Trophoblast cell (in vitro differentiated cells and primary cell): ENCODE measurements around the gene CRIM1.
A peak's percentile ranks its signal among the peaks of the same experiment; 100 is the strongest.

ENCODE experiments used
- DNase-seq, 2 donors: peaks; one replicate each; pipeline ENCODE4 v3.0.0-alpha.2; 2016
- H2AFZ ChIP-seq: 2 replicates; pipeline ENCODE4 v1.6.1; 2013; ENCODE audit warnings: low read length, moderate library complexity, mild to moderate bottlenecking; ENCODE audit not compliant: insufficient read depth, poor library complexity
- H2AK5ac ChIP-seq: 2 replicates; pipeline ENCODE4 v1.6.1; 2013; ENCODE audit warnings: mild to moderate bottlenecking, low read length
- H2BK120ac ChIP-seq: 2 replicates; pipeline ENCODE4 v1.6.1; 2013; ENCODE audit warnings: low read length, mild to moderate bottlenecking, moderate library complexity; ENCODE audit not compliant: insufficient read depth, poor library complexity
- H2BK12ac ChIP-seq: 2 replicates; pipeline ENCODE4 v1.6.1; 2013; ENCODE audit warnings: mild to moderate bottlenecking, low read length, moderate library complexity
- H2BK5ac ChIP-seq: 2 replicates; pipeline ENCODE4 v1.6.1; 2013; ENCODE audit warnings: low read length, low read depth, moderate library complexity, mild to moderate bottlenecking; ENCODE audit not compliant: poor library complexity
- H3K14ac ChIP-seq: 2 replicates; pipeline ENCODE4 v1.6.1; 2013; ENCODE audit warnings: mild to moderate bottlenecking, low read length
- H3K18ac ChIP-seq: 2 replicates; pipeline ENCODE4 v1.6.1; 2013; ENCODE audit warnings: mild to moderate bottlenecking, low read length
- H3K23ac ChIP-seq: 2 replicates; pipeline ENCODE4 v1.6.1; 2013; ENCODE audit warnings: low read length
- H3K27ac ChIP-seq: 2 replicates; pipeline ENCODE4 v1.5.1; 2013; ENCODE audit warnings: low read depth, mild to moderate bottlenecking, inconsistent platforms, low read length, moderate library complexity
- H3K27me3 ChIP-seq: 2 replicates; pipeline ENCODE4 v1.6.1; 2013; ENCODE audit warnings: inconsistent platforms, mild to moderate bottlenecking, low read length, moderate library complexity; ENCODE audit not compliant: insufficient read depth
- H3K36me3 ChIP-seq, 2 experiments: 1 replicate in 1 of 2; 2 replicates in 1 of 2; pipeline ENCODE4 v1.6.1; 2013; ENCODE audit warnings: low read length in 2 of 2, mild to moderate bottlenecking in 2 of 2, moderate library complexity in 1 of 2; ENCODE audit not compliant: insufficient read depth in 2 of 2, control insufficient read depth in 1 of 2
- H3K4ac ChIP-seq: 2 replicates; pipeline ENCODE4 v1.6.1; 2013; ENCODE audit warnings: low read depth, mild to moderate bottlenecking, low read length, moderate library complexity
- H3K4me1 ChIP-seq, 2 experiments: 1 replicate in 1 of 2; 2 replicates in 1 of 2; pipeline ENCODE4 v1.6.1; 2013; ENCODE audit warnings: low read length in 2 of 2, mild to moderate bottlenecking in 2 of 2, moderate library complexity in 1 of 2; ENCODE audit not compliant: insufficient read depth in 2 of 2, control insufficient read depth in 1 of 2
- H3K4me2 ChIP-seq: 2 replicates; pipeline ENCODE4 v1.6.1; 2013; ENCODE audit warnings: inconsistent platforms, mild to moderate bottlenecking, low read length, moderate library complexity
- H3K4me3 ChIP-seq: 2 replicates; pipeline ENCODE4 v1.5.1; 2013; ENCODE audit warnings: mild to moderate bottlenecking, low read depth, low read length, inconsistent platforms
- H3K79me1 ChIP-seq: one replicate; pipeline ENCODE4 v1.6.1; 2013; ENCODE audit warnings: low read length
- H3K79me2 ChIP-seq: 2 replicates; pipeline ENCODE4 v1.6.1; 2013; ENCODE audit warnings: low read length, mild to moderate bottlenecking; ENCODE audit not compliant: control insufficient read depth, insufficient read depth, poor library complexity
- H3K9ac ChIP-seq: 2 replicates; pipeline ENCODE4 v1.6.1; 2013; ENCODE audit warnings: mild to moderate bottlenecking, low read length
- H3K9me3 ChIP-seq: 2 replicates; pipeline ENCODE4 v1.6.1; 2013; ENCODE audit warnings: low read depth, mild to moderate bottlenecking, control low read depth, inconsistent platforms, low read length; ENCODE audit not compliant: insufficient read depth
- H4K12ac ChIP-seq: 2 replicates; pipeline ENCODE4 v1.6.1; 2013; ENCODE audit warnings: low read depth, mild to moderate bottlenecking, low read length, moderate library complexity
- H4K8ac ChIP-seq: 2 replicates; pipeline ENCODE4 v1.6.1; 2013; ENCODE audit warnings: low read depth, mild to moderate bottlenecking, low read length, moderate library complexity
- H4K91ac ChIP-seq: one replicate; pipeline ENCODE4 v1.6.1; 2013; ENCODE audit warnings: low read depth, mild to moderate bottlenecking, low read length, moderate library complexity
- WGBS: extraction: QIAGEN DNeasy Blood & Tissue Kit; methylation state at CpG from one replicate; pipeline ENCODE4 v1.1.7; 2013; ENCODE audit warnings: missing lambda C conversion rate; ENCODE audit not compliant: insufficient read length, insufficient coverage; ENCODE audit errors: extremely low coverage; 5-methylcytosine and 5-hydroxymethylcytosine counted together

The CRIM1 gene

GRCh38 chr2:36459725-36460137 is 104.2 kb downstream of the CRIM1 start:
- peaks cover 5 to 17% of the 10 kb centered on the region in 2 experiments for H3K4me1 ChIP-seq
- H3K79me2 ChIP-seq: peaks cover 2% of the 10 kb centered on the region
- no peak overlapping the region for H2BK12ac ChIP-seq
- H4K12ac ChIP-seq: no peak overlapping the region
- H4K91ac ChIP-seq: no peak overlapping the region
- peaks cover 7 to 18% of the 10 kb centered on the region in 2 experiments for H3K36me3 ChIP-seq
- no peak overlapping the region for H2BK5ac ChIP-seq
- no peak overlapping the region for H3K23ac ChIP-seq
- DNase-seq: no peak
- no peak overlapping the region for H3K4me3 ChIP-seq
- H3K14ac ChIP-seq: no peak overlapping the region
- peaks cover 7% of the 10 kb centered on the region for H3K79me1 ChIP-seq
- no peak overlapping the region for H2BK120ac ChIP-seq
- WGBS: no CpG with 5 or more reads among the region's 2 CpGs
- no peak overlapping the region for H2AFZ ChIP-seq
- no peaks in the 10 kb centered on the region for H3K27me3 ChIP-seq
- no peak overlapping the region for H2AK5ac ChIP-seq
- no peak overlapping the region for H3K4me2 ChIP-seq
- no peak overlapping the region for H3K4ac ChIP-seq
- no peaks in the 10 kb centered on the region for H3K9me3 ChIP-seq
- no peak overlapping the region for H3K27ac ChIP-seq
- peak overlapping the region; percentile 51 for H3K18ac ChIP-seq
- no peak overlapping the region for H3K9ac ChIP-seq
- no peak overlapping the region for H4K8ac ChIP-seq

DNA sequence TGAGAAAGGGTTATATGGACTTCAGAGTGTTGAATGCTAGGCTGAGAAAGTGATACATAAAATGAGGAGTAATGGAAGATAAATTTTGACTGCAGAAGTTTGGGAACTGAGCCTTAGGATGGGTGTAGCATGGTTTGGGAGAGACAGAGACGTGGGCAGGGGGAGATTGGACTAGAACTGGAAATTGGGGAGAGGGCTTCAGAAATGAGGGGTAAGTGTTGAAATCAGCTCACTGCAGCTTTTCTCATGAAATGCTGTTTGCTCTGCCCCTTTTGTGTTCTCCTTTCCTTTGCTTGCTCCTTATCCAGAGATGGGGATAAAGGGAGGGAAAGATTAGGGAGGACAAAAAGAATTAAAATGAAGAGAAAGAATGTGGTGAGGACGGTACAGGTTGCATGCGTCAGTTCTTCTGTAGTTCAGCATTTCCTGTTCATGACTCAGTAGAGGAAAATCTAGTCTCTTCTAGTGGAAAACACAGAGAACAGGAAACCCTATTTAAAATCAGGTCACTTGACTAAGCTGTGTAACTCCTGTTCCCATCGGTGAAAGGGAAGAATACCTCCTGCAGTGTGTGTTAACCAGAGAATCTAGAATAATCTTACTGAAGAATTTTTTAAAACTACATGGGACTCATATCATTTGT is 105.6 kb downstream of the CRIM1 start:
- peak overlapping the region; percentile 35 for H3K14ac ChIP-seq
- H2BK12ac ChIP-seq: peak overlapping the region; percentile 74
- no peak overlapping the region for H3K23ac ChIP-seq
- H3K27me3 ChIP-seq: no peaks in the 10 kb centered on the region
- H3K4me1 ChIP-seq: peaks cover 5 to 14% of the 10 kb centered on the region in 2 experiments
- no CpG with 5 or more reads among the region's 4 CpGs for WGBS
- H3K4me3 ChIP-seq: no peak overlapping the region
- H3K9me3 ChIP-seq: no peaks in the 10 kb centered on the region
- H3K4ac ChIP-seq: no peak overlapping the region
- peak overlapping the region; percentile 86 for H3K27ac ChIP-seq
- peak overlapping the region; percentile 38 for H3K4me2 ChIP-seq
- H3K79me1 ChIP-seq: peaks cover 7% of the 10 kb centered on the region
- H2AK5ac ChIP-seq: peak overlapping the region; percentile 39
- peaks cover 12 to 23% of the 10 kb centered on the region in 2 experiments for H3K36me3 ChIP-seq
- no peak overlapping the region for H4K8ac ChIP-seq
- H3K18ac ChIP-seq: peak overlapping the region; percentile 58
- DNase-seq: peak in 1 of 2 donors; percentile 81
- peaks cover 2% of the 10 kb centered on the region for H3K79me2 ChIP-seq
- peak overlapping the region; percentile 25 for H2AFZ ChIP-seq
- H2BK5ac ChIP-seq: peak overlapping the region; percentile 76
- no peak overlapping the region for H3K9ac ChIP-seq
- no peak overlapping the region for H4K12ac ChIP-seq
- H2BK120ac ChIP-seq: peak overlapping the region; percentile 84
- peak overlapping the region; percentile 55 for H4K91ac ChIP-seq

DNA sequence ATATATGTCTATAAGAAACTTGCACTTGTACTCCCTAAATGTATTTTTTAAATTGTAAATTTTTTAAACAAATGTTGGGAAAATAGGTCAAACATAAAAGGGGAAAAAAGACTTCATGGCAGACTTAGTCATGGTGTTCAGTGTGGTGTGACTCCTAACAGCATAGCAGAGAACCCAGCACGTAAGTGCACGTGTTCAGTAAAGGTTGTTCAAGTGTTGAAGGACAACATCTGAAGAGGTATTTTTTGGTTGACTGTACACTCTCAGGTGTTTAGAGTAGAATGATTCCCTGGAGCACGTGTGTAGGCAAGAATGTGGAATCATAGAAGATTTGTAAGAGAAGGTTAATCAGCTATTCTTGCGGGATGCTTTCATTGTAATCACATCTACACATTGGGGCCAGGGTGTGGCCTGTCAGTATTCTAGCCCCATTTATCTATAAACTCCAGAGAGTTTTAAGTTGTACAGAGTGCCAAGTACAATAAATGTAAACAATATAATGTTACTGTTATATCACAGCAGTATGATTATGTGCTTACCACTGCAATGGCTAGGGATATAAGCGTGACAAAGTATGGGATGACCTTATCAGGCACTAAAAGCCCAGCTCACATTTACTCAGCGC is 106.8 kb downstream of the CRIM1 start:
- H2BK12ac ChIP-seq: no peak overlapping the region
- no peak for DNase-seq
- no peak overlapping the region for H2BK120ac ChIP-seq
- no peak overlapping the region for H3K27ac ChIP-seq
- H2AFZ ChIP-seq: no peak overlapping the region
- no peaks in the 10 kb centered on the region for H3K27me3 ChIP-seq
- no peak overlapping the region for H2BK5ac ChIP-seq
- no peak overlapping the region for H4K91ac ChIP-seq
- H3K36me3 ChIP-seq: peaks cover 10 to 24% of the 10 kb centered on the region in 2 experiments
- H4K8ac ChIP-seq: no peak overlapping the region
- peaks cover 7% of the 10 kb centered on the region for H3K79me1 ChIP-seq
- H3K79me2 ChIP-seq: peaks cover 2% of the 10 kb centered on the region
- no peak overlapping the region for H3K9ac ChIP-seq
- H3K4me2 ChIP-seq: no peak overlapping the region
- H3K4me3 ChIP-seq: no peak overlapping the region
- no peak overlapping the region for H3K14ac ChIP-seq
- H4K12ac ChIP-seq: no peak overlapping the region
- peaks cover 5 to 12% of the 10 kb centered on the region in 2 experiments for H3K4me1 ChIP-seq
- no CpG with 5 or more reads among the region's 6 CpGs for WGBS
- H3K4ac ChIP-seq: no peak overlapping the region
- no peak overlapping the region for H3K18ac ChIP-seq
- no peaks in the 10 kb centered on the region for H3K9me3 ChIP-seq
- no peak overlapping the region for H2AK5ac ChIP-seq
- no peak overlapping the region for H3K23ac ChIP-seq

DNA sequence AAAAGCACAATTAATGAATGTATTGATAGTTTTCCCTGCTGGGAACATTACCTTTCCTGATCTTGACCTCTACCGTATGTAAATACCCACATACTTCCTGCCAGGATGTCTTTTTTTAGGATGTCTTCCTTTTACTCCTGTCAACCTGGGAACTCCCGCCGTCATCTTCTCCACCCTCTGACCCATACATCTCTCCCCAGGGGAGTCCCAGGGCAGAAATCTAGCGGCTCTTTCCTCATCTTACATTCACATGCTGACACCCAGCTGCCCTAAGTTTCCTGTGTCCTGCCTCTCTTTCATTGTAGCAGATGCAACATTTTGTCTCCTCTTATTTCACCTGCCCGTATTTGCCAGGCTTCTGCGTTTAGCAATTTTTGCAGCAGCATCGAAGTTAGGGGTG is 107.8 kb downstream of the CRIM1 start:
- H3K36me3 ChIP-seq: peaks cover 10 to 25% of the 10 kb centered on the region in 2 experiments

More for the DNA sequence above, 107.8 kb downstream of the CRIM1 start:
- Histone ChIP-seq H2AK5ac (no peak overlapping the region), H3K4ac (no peak overlapping the region), H3K4me2 (no peak overlapping the region), H3K27ac (no peak overlapping the region), H4K8ac (no peak overlapping the region), H3K4me1 (peaks cover 5 to 11% of the 10 kb centered on the region in 2 experiments), H2BK12ac (no peak overlapping the region), H3K79me2 (peaks cover 2% of the 10 kb centered on the region), H3K4me3 (no peak overlapping the region), H3K14ac (no peak overlapping the region), H3K9ac (no peak overlapping the region), H2BK5ac (no peak overlapping the region), H3K23ac (no peak overlapping the region), H3K18ac (no peak overlapping the region), H3K27me3 (no peaks in the 10 kb centered on the region), H4K91ac (no peak overlapping the region), H4K12ac (no peak overlapping the region), H3K9me3 (no peaks in the 10 kb centered on the region), H2AFZ (no peak overlapping the region), H2BK120ac (no peak overlapping the region), H3K79me1 (peaks cover 7% of the 10 kb centered on the region)
- no CpG with 5 or more reads among the region's 7 CpGs for WGBS
- no peak for DNase-seq
